ENCODE measurements around the gene KRT72. TPM values are rescaled to one million over a fixed set of nuclear protein-coding genes. Genes with fewer than 3 reads are reported as not detected.
A peak's percentile ranks its signal among the peaks of the same experiment; 100 is the strongest.

The KRT72 gene
- not detected in 2 replicates for total RNA-seq (2014; rRNA removed; shearing (Covaris generic))

GRCh38 chr12:52600941-52601481 is at the start of gene KRT72:
Gene KRT72 (minus strand): TSS chr12:52601463. CDS start chr12:52601452, 11 bp downstream.
- Histone ChIP-seq H3K27me3 (replicated peaks) (peaks cover 55% of the 10 kb centered on the region), H3K27ac (no peak within 1 kb of the TSS), H3K36me3 (no peaks in the 10 kb centered on the region), H3K4me1 (replicated peaks) (no peaks in the 10 kb centered on the region), H3K4me3 (no peak within 1 kb of the TSS), H3K9me3 (replicated peaks) (no peaks in the 10 kb centered on the region)
- DNase-seq (ENCODE audit: low read depth in 1 of 2, low spot score in 2 of 2), result peak in 1 of 2 experiments; percentile 37

DNA sequence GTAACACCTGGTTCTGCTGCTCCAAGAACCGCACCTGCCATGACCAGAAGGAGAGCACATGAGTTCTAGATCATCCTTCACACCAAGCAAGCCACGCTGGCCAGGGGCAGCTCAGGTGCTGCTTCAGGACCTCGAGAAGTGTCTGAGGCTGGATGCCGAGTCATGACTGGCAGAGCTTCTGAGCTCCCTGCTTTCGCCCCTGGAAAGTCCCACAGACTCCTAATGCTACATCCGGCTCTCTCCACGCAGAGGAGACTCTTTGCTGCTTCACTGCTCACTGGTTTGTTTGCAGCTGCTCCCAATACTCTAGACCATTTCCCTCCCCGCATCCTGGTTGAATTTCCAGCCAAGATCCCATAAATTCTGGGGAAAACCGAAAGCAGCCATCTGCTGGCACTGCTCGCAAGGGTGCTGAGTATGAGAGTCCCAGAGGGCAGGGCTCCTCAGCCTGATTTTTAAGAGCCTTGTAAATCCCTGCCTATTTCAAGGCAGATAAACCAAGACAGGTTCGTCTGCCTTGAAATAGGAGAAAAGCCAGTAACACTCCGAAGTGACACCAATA is 49.3 kb upstream of the KRT72 start:
- Histone ChIP-seq H3K4me3 (no peak overlapping the region), H3K27me3 (replicated peaks) (peaks cover 54% of the 10 kb centered on the region), H3K9me3 (replicated peaks) (no peaks in the 10 kb centered on the region), H3K4me1 (replicated peaks) (no peaks in the 10 kb centered on the region), H3K36me3 (no peaks in the 10 kb centered on the region), H3K27ac (no peak overlapping the region)
- DNase-seq (ENCODE audit: low read depth in 1 of 2, low spot score in 2 of 2), result no peak

DNA sequence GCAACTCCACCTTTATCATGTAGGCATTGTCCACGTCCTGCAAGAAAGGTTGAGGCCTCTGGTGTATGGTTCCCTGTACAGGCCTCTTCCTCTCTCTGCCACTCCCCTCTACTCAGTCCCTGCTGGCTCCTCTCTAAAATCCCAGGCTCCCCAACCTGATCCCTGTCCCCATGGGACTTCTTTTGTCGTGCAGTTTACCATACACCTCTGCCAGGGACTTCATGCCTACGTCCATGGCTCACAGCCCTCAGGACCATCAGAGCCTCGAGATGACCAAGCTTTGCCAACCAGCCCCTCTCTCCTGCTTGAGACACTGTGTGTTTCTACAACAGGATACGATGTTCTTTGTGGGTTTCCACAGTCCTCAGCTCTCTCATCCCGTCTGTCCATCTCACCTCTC is 47.8 kb upstream of the KRT72 start:
- Histone ChIP-seq H3K27ac (no peak overlapping the region), H3K27me3 (replicated peaks) (peaks cover 51% of the 10 kb centered on the region), H3K4me1 (replicated peaks) (no peaks in the 10 kb centered on the region), H3K4me3 (no peak overlapping the region), H3K9me3 (replicated peaks) (no peaks in the 10 kb centered on the region), H3K36me3 (no peaks in the 10 kb centered on the region)
- no peak for DNase-seq (ENCODE audit: low read depth in 1 of 2, low spot score in 2 of 2)

DNA sequence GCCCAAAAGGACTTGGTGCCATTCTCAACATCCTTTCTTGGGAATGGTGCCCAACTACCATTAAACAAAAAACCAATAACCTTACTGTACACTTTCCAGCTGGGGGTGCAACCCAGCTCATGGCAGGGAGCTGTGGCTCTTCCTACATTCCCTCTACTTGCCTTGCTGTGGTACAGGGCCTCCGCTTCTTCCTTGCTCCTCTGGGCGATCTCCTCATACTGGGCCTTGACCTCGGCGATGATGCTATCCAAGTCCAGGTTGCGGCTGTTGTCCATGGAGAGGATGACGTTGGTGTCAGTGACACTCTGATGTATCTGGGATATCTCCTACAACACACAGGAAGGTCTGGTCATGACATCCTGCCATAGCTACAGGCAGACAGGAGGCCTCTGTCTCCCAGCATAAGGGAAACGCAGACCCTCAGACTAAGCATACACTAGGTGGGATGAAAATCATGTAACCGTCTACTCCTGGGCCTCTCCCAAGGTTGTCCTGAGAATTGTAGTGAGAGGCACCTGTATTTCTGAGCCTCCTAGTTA is 46.8 kb upstream of the KRT72 start:
- H3K4me3 ChIP-seq, result no peak overlapping the region
- H3K27me3 ChIP-seq (replicated peaks), result peaks cover 46% of the 10 kb centered on the region
- no peaks in the 10 kb centered on the region for H3K9me3 ChIP-seq (replicated peaks)
- H3K27ac ChIP-seq, result no peak overlapping the region
- DNase-seq (ENCODE audit: low read depth in 1 of 2, low spot score in 2 of 2), result no peak
- H3K36me3 ChIP-seq, result no peaks in the 10 kb centered on the region
- H3K4me1 ChIP-seq (replicated peaks), result no peaks in the 10 kb centered on the region

DNA sequence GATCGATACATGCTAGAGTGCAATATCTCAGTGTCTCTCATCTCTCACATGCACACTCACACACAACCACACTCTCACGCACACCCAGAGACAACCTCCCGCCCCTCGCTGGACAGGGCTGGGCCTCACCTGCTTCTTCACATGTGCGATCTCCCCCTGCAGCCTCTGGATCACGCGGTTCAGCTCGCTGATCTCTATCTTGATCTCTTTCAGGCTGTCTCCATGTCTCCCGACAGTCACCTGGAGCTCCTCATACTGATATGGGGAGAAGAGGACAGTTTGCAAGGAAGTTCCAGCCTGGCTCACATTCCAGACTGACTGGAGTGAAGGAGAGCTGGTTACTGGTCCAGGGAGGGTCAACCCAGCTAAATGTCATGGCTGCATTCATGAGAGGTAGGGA is 46.3 kb upstream of the KRT72 start:
- no peak overlapping the region for H3K4me3 ChIP-seq
- no peak overlapping the region for H3K27ac ChIP-seq
- no peaks in the 10 kb centered on the region for H3K36me3 ChIP-seq
- no peaks in the 10 kb centered on the region for H3K9me3 ChIP-seq (replicated peaks)
- DNase-seq (ENCODE audit: low read depth in 1 of 2, low spot score in 2 of 2), result no peak
- H3K4me1 ChIP-seq (replicated peaks), result no peaks in the 10 kb centered on the region
- peaks cover 43% of the 10 kb centered on the region for H3K27me3 ChIP-seq (replicated peaks)

DNA sequence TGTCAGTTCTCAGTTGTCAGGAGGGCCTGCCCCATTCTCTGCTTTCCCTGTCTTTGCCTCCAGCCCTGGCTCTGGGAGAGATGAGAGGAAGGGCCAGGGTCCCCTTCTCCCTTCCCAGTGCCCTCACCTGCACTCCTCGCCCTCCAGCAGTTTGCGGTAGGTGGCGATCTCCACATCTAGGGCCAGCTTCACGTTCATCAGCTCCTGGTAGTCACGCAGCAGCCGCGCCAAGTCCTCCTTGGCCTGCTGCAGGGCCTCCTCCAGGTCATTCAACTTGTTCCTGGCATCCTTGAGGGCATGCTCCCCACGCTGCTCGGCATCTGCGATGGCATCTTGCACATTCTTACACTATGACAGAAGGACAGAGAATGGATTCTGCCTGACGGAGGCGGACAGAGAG is 45.4 kb upstream of the KRT72 start:
- no peaks in the 10 kb centered on the region for H3K4me1 ChIP-seq (replicated peaks)
- no peaks in the 10 kb centered on the region for H3K9me3 ChIP-seq (replicated peaks)
- H3K27ac ChIP-seq, result no peak overlapping the region
- H3K4me3 ChIP-seq, result no peak overlapping the region
- no peak for DNase-seq (ENCODE audit: low read depth in 1 of 2, low spot score in 2 of 2)
- no peaks in the 10 kb centered on the region for H3K36me3 ChIP-seq
- H3K27me3 ChIP-seq (replicated peaks), result peaks cover 41% of the 10 kb centered on the region

- Histone ChIP-seq H3K4me1 (replicated peaks) (no peaks in the 10 kb centered on the region), H3K4me3 (no peak overlapping the region), H3K36me3 (no peaks in the 10 kb centered on the region), H3K27me3 (replicated peaks) (peaks cover 39% of the 10 kb centered on the region), H3K27ac (no peak overlapping the region), H3K9me3 (replicated peaks) (no peaks in the 10 kb centered on the region)
- peak in 1 of 2 experiments; percentile 4 for DNase-seq (ENCODE audit: low read depth in 1 of 2, low spot score in 2 of 2)
Observed at GRCh38 chr12:52645982-52646381, 44.7 kb upstream of the KRT72 start.

- H3K4me1 ChIP-seq (replicated peaks), result no peaks in the 10 kb centered on the region
- DNase-seq (ENCODE audit: low read depth in 1 of 2, low spot score in 2 of 2), result peak in 1 of 2 experiments; percentile 17
- H3K27me3 ChIP-seq (replicated peaks), result peaks cover 36% of the 10 kb centered on the region
- H3K36me3 ChIP-seq, result no peaks in the 10 kb centered on the region
- no peaks in the 10 kb centered on the region for H3K9me3 ChIP-seq (replicated peaks)
- H3K27ac ChIP-seq, result no peak overlapping the region
- H3K4me3 ChIP-seq, result no peak overlapping the region
Observed at GRCh38 chr12:52645120-52645761, 44.0 kb upstream of the KRT72 start.

DNA sequence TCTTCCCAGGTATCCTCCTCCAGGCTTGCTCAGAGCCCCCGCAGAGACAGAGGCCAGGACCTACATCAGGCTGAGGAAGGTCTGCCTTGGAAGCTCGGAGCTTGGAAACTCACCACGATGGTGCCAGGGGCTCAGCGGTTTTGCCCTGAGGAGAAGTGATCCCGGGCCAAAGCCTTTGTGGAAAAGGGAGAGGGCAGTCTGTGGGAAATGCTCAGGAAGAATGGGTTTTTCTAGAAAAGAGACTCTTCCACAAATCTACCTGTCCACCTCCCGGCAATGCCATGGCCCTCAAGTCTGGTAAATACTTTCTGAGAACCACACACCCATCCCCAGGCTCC is 42.8 kb upstream of the KRT72 start:
- DNase-seq (ENCODE audit: low read depth in 1 of 2, low spot score in 2 of 2), result no peak
- H3K4me1 ChIP-seq (replicated peaks), result no peaks in the 10 kb centered on the region
- peaks cover 46% of the 10 kb centered on the region for H3K27me3 ChIP-seq (replicated peaks)
- H3K4me3 ChIP-seq, result no peak overlapping the region
- H3K36me3 ChIP-seq, result no peaks in the 10 kb centered on the region
- no peaks in the 10 kb centered on the region for H3K9me3 ChIP-seq (replicated peaks)
- no peak overlapping the region for H3K27ac ChIP-seq

GRCh38 chr12:52643233-52644077 is 42.2 kb upstream of the KRT72 start:
- no peak overlapping the region for H3K4me3 ChIP-seq
- no peaks in the 10 kb centered on the region for H3K9me3 ChIP-seq (replicated peaks)
- H3K4me1 ChIP-seq (replicated peaks), result no peaks in the 10 kb centered on the region
- DNase-seq (ENCODE audit: low read depth in 1 of 2, low spot score in 2 of 2), result peak in 1 of 2 experiments; percentile 30
- H3K27me3 ChIP-seq (replicated peaks), result peaks cover 49% of the 10 kb centered on the region
- H3K27ac ChIP-seq, result no peak overlapping the region
- no peaks in the 10 kb centered on the region for H3K36me3 ChIP-seq

DNA sequence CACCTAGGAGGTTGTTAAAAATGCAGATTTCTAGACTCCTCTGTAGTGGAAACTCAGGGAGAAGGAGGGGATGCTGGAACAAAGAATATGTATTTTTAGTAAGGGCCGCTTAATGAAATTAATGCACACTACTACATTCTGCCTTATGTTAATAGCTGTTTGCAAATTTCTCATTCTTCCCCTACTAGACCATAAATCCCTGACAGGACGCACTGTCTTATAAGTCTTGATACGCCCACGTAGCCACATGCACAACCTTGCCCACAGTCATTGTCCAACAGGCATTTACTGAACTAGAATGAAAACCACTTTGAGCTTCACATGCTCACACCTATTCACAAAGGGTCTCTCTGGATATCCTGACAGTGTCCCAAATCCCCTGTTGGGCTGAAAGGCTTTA is 40.2 kb upstream of the KRT72 start:
- Histone ChIP-seq H3K4me1 (replicated peaks) (no peaks in the 10 kb centered on the region), H3K36me3 (no peaks in the 10 kb centered on the region), H3K27ac (no peak overlapping the region), H3K4me3 (no peak overlapping the region), H3K27me3 (replicated peaks) (peaks cover 46% of the 10 kb centered on the region), H3K9me3 (replicated peaks) (no peaks in the 10 kb centered on the region)
- peak in 1 of 2 experiments; percentile 2 for DNase-seq (ENCODE audit: low read depth in 1 of 2, low spot score in 2 of 2)

DNA sequence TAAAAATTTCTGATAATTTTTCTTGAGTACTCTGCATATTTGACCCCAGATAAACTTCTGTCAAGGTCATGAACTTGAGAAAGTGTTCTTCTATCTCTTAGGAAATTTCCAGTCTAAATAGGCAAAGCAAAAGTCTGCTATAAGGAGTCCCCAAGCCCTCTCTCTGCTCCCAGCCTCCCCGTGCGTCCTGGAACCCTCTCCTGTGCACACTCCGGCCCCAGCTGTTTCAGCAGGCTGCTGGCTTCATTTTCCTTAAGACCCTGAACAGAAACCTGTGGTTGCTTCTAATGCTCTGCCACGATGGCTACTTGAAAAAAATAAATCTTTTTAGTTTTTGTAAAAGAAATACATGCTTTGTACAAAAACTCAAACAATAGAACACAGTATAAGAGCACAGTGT is 36.0 kb upstream of the KRT72 start:
- H3K9me3 ChIP-seq (replicated peaks), result no peaks in the 10 kb centered on the region
- no peaks in the 10 kb centered on the region for H3K36me3 ChIP-seq
- H3K27ac ChIP-seq, result no peak overlapping the region
- no peak overlapping the region for H3K4me3 ChIP-seq
- peak in 1 of 2 experiments; percentile 25 for DNase-seq (ENCODE audit: low read depth in 1 of 2, low spot score in 2 of 2)
- H3K4me1 ChIP-seq (replicated peaks), result no peaks in the 10 kb centered on the region
- H3K27me3 ChIP-seq (replicated peaks), result peaks cover 33% of the 10 kb centered on the region

GRCh38 chr12:52636592-52637258 is 35.5 kb upstream of the KRT72 start:
- Histone ChIP-seq H3K4me3 (no peak overlapping the region), H3K27ac (no peak overlapping the region), H3K27me3 (replicated peaks) (peaks cover 34% of the 10 kb centered on the region), H3K9me3 (replicated peaks) (no peaks in the 10 kb centered on the region), H3K36me3 (no peaks in the 10 kb centered on the region), H3K4me1 (replicated peaks) (no peaks in the 10 kb centered on the region)
- peak in 1 of 2 experiments; percentile 14 for DNase-seq (ENCODE audit: low read depth in 1 of 2, low spot score in 2 of 2)
